Cardiac muscle cell (in vitro differentiated cells and primary cell): ENCODE measurements around the gene ABCA12. TPM values are rescaled to one million over a fixed set of nuclear protein-coding genes. Genes with fewer than 3 reads are reported as not detected.

Experiments
- DNase-seq, 2 donors: peaks; one replicate each; pipeline versions ENCODE4 v3.0.0 to v3.0.0-alpha.2; 2010 to 2017; ENCODE audit warnings: low read depth in 1 of 2, low spot score in 1 of 2
- H3K27ac ChIP-seq: fragments of 200-600 bp; sonication (generic); 2 replicates; pipeline ENCODE4 v1.5.1; 2016
- H3K27me3 ChIP-seq: fragments of 200-600 bp; sonication (generic); 2 replicates; pipeline ENCODE4 v1.6.0; 2016; ENCODE audit warnings: control low read depth
- H3K36me3 ChIP-seq: fragments of 200-600 bp; sonication (generic); 2 replicates; pipeline ENCODE4 v1.5.1; 2016; ENCODE audit warnings: control low read depth
- H3K4me1 ChIP-seq: fragments of 200-600 bp; sonication (generic); 2 replicates; pipeline ENCODE4 v1.8.1; 2017; ENCODE audit warnings: low read depth, mild to moderate bottlenecking, mixed run types
- H3K4me3 ChIP-seq: fragments of 200-600 bp; sonication (generic); 2 replicates; pipeline ENCODE4 v1.5.1; 2016; ENCODE audit warnings: mild to moderate bottlenecking
- H3K9me3 ChIP-seq: fragments of 200-600 bp; sonication (generic); 2 replicates; pipeline ENCODE4 v1.5.1; 2017; ENCODE audit warnings: low read depth, mild to moderate bottlenecking, control low read depth
- CTCF ChIP-seq: IDR thresholded peaks from 2 replicates; pipeline ENCODE4 v1.5.1; 2012; ENCODE audit warnings: low read depth, mild to moderate bottlenecking, low read length
- polyA plus RNA-seq: library from polyadenylated mRNA; unstranded; fragments of >200 nt; fragmentation: Nextera tagmentation; extraction: Ambion mirVana; gene quantifications from 2 replicates; pipeline ENCODE4 v1.2.1, GENCODE V29; 2016
- total RNA-seq: library from RNA; depleted of rRNA; stranded (reverse); fragments of >200 nt; gene quantifications from 2 replicates; pipeline ENCODE4 v1.2.3, GENCODE V29; 2016

The ABCA12 gene
- total and polyA plus RNA-seq, 2 experiments from 2014 or later: not detected

DNA sequence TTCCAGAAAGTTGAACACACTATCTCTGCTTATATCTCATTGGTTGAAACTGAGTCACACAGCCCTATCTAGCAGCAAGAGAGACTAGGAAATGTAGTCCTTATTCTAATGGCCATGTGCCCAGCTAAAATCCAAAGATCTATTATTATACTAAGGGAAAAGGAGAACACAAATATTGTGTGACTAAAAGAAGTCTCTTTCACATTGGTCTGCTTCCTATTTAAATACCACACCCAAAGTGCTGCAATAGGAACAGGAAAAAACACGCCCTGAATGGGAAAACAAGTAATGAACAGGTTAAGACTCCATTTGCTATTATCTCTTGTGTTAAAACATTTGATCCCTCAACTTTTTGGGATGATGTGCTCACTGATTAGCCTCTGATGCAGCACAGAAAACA lies 242.2 kb downstream of the ABCA12 start:
- DNase-seq: no peak
- Histone ChIP-seq H3K9me3 (no peaks in the 10 kb centered on the region), H3K27me3 (no peaks in the 10 kb centered on the region), H3K27ac (no peak overlapping the region), H3K4me3 (no peak overlapping the region), H3K4me1 (no peaks in the 10 kb centered on the region), H3K36me3 (no peaks in the 10 kb centered on the region)
- no peak for TF ChIP-seq CTCF

- no peak for DNase-seq
- no peak overlapping the region for H3K27ac ChIP-seq
- TF ChIP-seq CTCF: no peak
- no peaks in the 10 kb centered on the region for H3K9me3 ChIP-seq
- no peaks in the 10 kb centered on the region for H3K36me3 ChIP-seq
- H3K4me1 ChIP-seq: no peaks in the 10 kb centered on the region
- H3K4me3 ChIP-seq: no peak overlapping the region
- H3K27me3 ChIP-seq: no peaks in the 10 kb centered on the region
Observed at GRCh38 chr2:214895469-214895868, 243.0 kb downstream of the ABCA12 start.

GRCh38 chr2:214889301-214889700 lies 249.1 kb downstream of the ABCA12 start:
- no peak for DNase-seq
- H3K27ac ChIP-seq: no peak overlapping the region
- H3K27me3 ChIP-seq: no peaks in the 10 kb centered on the region
- H3K4me1 ChIP-seq: no peaks in the 10 kb centered on the region
- H3K4me3 ChIP-seq: no peak overlapping the region
- no peaks in the 10 kb centered on the region for H3K9me3 ChIP-seq
- H3K36me3 ChIP-seq: no peaks in the 10 kb centered on the region
- TF ChIP-seq CTCF: no peak

GRCh38 chr2:214881647-214882202 lies 256.7 kb downstream of the ABCA12 start:
- Histone ChIP-seq H3K36me3 (no peaks in the 10 kb centered on the region), H3K4me3 (no peak overlapping the region), H3K27ac (no peak overlapping the region), H3K4me1 (no peaks in the 10 kb centered on the region), H3K27me3 (no peaks in the 10 kb centered on the region), H3K9me3 (no peaks in the 10 kb centered on the region)
- DNase-seq: peak in 1 of 2 donors; percentile 20
- TF ChIP-seq CTCF: no peak

Other genes starting within 250 kb of the ABCA12 start
- 9.6 and 10.1 TPM in 2 replicates for gene ATIC, start 173.4 kb upstream of the ABCA12 start, total RNA-seq
- 83.7 and 120 TPM in 2 replicates for gene ATIC, start 173.4 kb upstream of the ABCA12 start, polyA plus RNA-seq